ENCODE data around the gene NR4A2. TPM values are rescaled to one million over a fixed set of nuclear protein-coding genes. Genes with fewer than 3 reads are reported as not detected.

Gene NR4A2
- total RNA-seq, 1 experiment from 2014 or later: 0.66 TPM

- H3K9me3 Mint-ChIP-seq: no peaks in the 10 kb centered on the region
- H3K36me3 Mint-ChIP-seq: no peaks in the 10 kb centered on the region; the same call in 1 of the 2 replicates
- TF ChIP-seq KAT7 (CRISPR knock-in tag; IDR thresholded peaks at IDR 0.05; ENCODE audit: borderline replicate concordance) (0 out of 2 replicates have a peak, but pooled peaks have one; percentile 41), NR2C2 (CRISPR knock-in tag; IDR thresholded peaks at IDR 0.05) (no peak), ETV6 (CRISPR knock-in tag; IDR thresholded peaks at IDR 0.05) (no peak), PRDM15 (CRISPR knock-in tag; IDR thresholded peaks at IDR 0.05) (no peak), GRHL2 (CRISPR knock-in tag; IDR thresholded peaks at IDR 0.05; ENCODE audit: insufficient replicate concordance, severe bottlenecking) (no peak), ATF6 (CRISPR knock-in tag; IDR thresholded peaks at IDR 0.05) (no peak), CBFB (CRISPR knock-in tag; IDR thresholded peaks at IDR 0.05; ENCODE audit: low read depth) (no peak)
- ChIA-PET POLR2A (interaction anchor here (0.9 to 1.2 kb wide), 2 partner anchors 8 to 13 kb away, joined by 3 to 4 read pairs; no protein-coding TSS in a partner anchor), CTCF (interaction anchor here (1.0 to 1.5 kb wide), 4 partner anchors 8 to 951 kb away, joined by 3 to 4 read pairs (median 3); no protein-coding TSS in a partner anchor)
- peaks cover 99% of the 10 kb centered on the region for H3K27me3 Mint-ChIP-seq (ENCODE audit: low read depth)
- no peak overlapping the region for H3K27ac Mint-ChIP-seq
- DNase-seq (ENCODE audit: low spot score) (no peak), ATAC-seq (peak; percentile 2)
- peak overlapping the region; percentile 69 for H3K4me3 Mint-ChIP-seq
- peaks cover 73% of the 10 kb centered on the region for H3K4me1 Mint-ChIP-seq
Observed at GRCh38 chr2:156327835-156328695, 4.5 kb downstream of the NR4A2 start.

GRCh38 chr2:156326526-156327095 lies 5.9 kb downstream of the NR4A2 start:
- CTCF ChIA-PET: no interaction called here
- peaks cover 100% of the 10 kb centered on the region for H3K27me3 Mint-ChIP-seq (ENCODE audit: low read depth)
- POLR2A ChIA-PET: no interaction called here
- DNase-seq (ENCODE audit: low spot score): no peak
- no peak for ATAC-seq
- peaks cover 81% of the 10 kb centered on the region for H3K4me1 Mint-ChIP-seq
- no peaks in the 10 kb centered on the region; the same call in 1 of the 2 replicates for H3K36me3 Mint-ChIP-seq
- no peaks in the 10 kb centered on the region for H3K9me3 Mint-ChIP-seq
- peak overlapping the region; percentile 69 for H3K4me3 Mint-ChIP-seq
- TF ChIP-seq ZNF512 (CRISPR knock-in tag; IDR thresholded peaks at IDR 0.05; ENCODE audit: borderline replicate concordance) (0 out of 2 replicates have a peak, but pooled peaks have one; percentile 3), SP1 (CRISPR knock-in tag; conservative IDR thresholded peaks at IDR 0.05) (no peak)
- H3K27ac Mint-ChIP-seq: no peak overlapping the region

- H3K36me3 Mint-ChIP-seq: no peaks in the 10 kb centered on the region; the same call in 1 of the 2 replicates
- H3K27ac Mint-ChIP-seq: no peak overlapping the region
- DNase-seq (ENCODE audit: low spot score) (no peak), ATAC-seq (no peak)
- H3K4me1 Mint-ChIP-seq: peaks cover 81% of the 10 kb centered on the region
- POLR2A ChIA-PET: interaction anchor here (0.6 kb wide), 1 partner anchor 82 kb away, joined by 3 read pairs; no protein-coding TSS in a partner anchor
- CTCF ChIA-PET: no interaction called here
- H3K9me3 Mint-ChIP-seq: no peaks in the 10 kb centered on the region
- peaks cover 100% of the 10 kb centered on the region for H3K27me3 Mint-ChIP-seq (ENCODE audit: low read depth)
- H3K4me3 Mint-ChIP-seq: peak overlapping the region; percentile 69
- TF ChIP-seq USF2 (CRISPR knock-in tag; IDR thresholded peaks at IDR 0.05) (peak; percentile 75), GTF2I (CRISPR knock-in tag; conservative IDR thresholded peaks at IDR 0.05) (no peak), NFE2L1 (CRISPR knock-in tag; IDR thresholded peaks at IDR 0.05) (no peak), TP53 (CRISPR knock-in tag; IDR thresholded peaks at IDR 0.05) (no peak), ETV6 (CRISPR knock-in tag; IDR thresholded peaks at IDR 0.05) (no peak), CTCF (IDR thresholded peaks at IDR 0.05) (no peak), CREM (CRISPR knock-in tag; IDR thresholded peaks at IDR 0.05) (no peak), ZNF512 (CRISPR knock-in tag; IDR thresholded peaks at IDR 0.05; ENCODE audit: borderline replicate concordance) (0 out of 2 replicates have a peak, but pooled peaks have one; percentile 47)
Observed at GRCh38 chr2:156325688-156326525, 6.6 kb downstream of the NR4A2 start.
